ENCODE data around the gene NFS1.

NFS1 gene

DNA sequence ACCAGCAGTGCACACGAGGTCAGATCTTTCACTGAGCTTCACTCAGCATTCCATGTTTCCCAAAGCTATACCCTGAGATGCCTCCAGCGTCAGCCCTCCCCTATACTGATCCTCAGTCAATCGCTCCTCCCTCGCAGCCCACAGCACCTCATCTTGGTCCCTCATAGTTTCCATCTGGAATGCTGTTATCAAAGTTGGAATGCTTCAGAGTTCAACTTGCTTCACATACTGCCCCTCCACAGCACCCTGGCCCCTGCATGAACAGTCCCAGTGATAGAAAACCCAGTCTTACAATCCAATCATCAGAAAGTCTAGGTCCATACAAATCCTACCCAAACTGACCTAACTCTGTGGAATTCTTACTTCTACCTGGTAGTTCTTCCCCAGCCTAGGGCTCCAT, 63.5 kb downstream of the NFS1 start:
- DNase-seq, result no peak

DNA sequence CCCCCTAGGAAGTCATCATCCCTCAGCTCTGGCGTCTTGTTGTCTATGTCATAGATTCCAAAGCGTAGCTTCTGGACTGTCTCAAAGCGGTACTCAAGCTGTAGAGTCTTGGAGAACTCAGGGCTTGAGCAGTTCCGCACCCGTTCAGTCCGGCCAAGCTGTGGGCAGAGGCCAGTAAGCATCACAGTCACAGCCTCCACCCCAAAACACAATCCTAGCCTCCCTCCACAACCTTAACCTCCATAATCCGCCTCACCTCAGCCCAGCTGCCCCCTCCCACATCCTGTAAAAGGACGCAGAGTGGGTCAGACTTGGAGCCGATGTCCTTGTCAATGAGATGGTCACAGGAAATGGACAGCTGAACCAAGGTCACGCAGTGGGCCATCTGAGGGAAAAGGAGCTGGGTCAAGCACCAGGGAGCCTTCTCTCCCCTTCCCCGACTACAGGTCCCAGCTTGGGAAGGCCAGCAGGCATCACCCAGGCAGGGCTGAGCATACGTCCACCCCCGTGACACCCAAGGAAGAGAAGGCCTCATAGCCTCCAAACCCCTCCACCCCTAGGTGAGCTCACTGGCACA, 66.5 kb downstream of the NFS1 start:
- DNase-seq, result no peak

GRCh38 chr20:35630636-35631035, 68.5 kb downstream of the NFS1 start:
- no peak for DNase-seq

DNA sequence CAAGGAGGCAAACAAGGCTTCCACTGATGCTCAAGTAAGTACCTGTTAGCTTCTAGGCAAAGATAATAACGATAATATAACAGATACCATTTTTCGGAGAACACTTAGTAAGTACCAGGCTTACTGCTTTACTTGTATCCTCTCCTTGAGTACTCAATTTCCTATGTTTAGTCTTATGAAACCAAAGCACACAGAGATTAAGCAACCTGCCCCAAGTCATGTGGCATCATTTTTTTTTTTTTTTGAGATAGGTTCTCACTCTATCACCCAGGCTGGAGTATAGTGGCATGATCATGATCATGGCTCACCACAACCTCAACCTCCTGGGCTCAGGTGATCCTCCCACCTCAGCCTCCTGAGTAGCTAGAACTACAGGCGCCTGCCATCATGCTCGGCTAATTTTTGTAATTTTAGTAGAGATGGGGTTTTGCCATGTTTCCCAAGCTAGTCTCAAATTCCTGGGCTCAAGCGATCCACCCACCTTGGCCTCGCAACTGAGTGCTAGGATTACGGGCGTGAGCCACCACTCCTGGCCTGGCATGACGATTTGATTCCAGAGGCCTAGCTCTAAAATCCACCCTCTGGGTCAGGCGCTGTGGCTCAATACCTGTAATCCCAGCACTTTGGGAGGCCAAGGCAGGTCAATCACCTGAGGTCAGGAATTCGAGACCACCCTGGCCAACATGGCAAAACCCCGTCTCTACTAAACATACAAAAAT, 69.6 kb downstream of the NFS1 start:
- DNase-seq, result no peak

GRCh38 chr20:35627121-35627520, 72.0 kb downstream of the NFS1 start:
- DNase-seq, result no peak

DNA sequence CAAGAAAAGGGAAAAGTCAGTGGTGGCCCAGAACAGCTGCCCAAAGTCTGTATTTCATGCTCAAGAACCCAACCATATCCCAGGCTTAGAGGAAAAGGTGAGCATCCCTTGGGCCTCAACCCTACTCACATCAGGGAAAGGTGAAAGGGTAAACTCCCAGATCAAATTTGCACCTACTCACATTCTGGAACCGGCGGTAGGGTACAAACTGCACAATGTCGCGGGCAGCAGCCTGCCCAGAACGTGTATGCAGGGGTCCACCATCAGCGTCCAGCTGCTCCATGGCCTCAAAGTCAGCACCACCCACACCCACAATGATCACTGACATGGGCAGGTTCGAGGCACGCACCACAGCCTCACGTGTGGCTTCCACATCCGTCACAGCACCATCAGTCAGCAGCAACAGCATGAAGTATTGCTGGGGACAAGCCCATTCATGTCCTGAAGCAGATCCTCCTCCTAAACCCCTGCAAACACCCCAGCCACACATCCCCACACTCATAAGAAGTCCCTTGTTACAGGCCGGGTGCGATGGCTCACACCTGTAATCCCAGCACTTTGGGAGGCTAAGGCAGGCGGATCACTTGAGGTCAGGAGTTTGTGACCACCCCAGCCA, 72.7 kb downstream of the NFS1 start:
- peak; percentile 6 for DNase-seq

GRCh38 chr20:35625584-35626385, 73.4 kb downstream of the NFS1 start:
- DNase-seq, result no peak

- no peak for DNase-seq
These were observed 77.6 kb downstream of the NFS1 start for GRCh38 chr20:35621560-35621946.

- DNase-seq, result no peak
These were observed 78.2 kb downstream of the NFS1 start for GRCh38 chr20:35620818-35621559.

GRCh38 chr20:35619196-35620095, 79.7 kb downstream of the NFS1 start:
- DNase-seq, result peak; percentile 71

DNA sequence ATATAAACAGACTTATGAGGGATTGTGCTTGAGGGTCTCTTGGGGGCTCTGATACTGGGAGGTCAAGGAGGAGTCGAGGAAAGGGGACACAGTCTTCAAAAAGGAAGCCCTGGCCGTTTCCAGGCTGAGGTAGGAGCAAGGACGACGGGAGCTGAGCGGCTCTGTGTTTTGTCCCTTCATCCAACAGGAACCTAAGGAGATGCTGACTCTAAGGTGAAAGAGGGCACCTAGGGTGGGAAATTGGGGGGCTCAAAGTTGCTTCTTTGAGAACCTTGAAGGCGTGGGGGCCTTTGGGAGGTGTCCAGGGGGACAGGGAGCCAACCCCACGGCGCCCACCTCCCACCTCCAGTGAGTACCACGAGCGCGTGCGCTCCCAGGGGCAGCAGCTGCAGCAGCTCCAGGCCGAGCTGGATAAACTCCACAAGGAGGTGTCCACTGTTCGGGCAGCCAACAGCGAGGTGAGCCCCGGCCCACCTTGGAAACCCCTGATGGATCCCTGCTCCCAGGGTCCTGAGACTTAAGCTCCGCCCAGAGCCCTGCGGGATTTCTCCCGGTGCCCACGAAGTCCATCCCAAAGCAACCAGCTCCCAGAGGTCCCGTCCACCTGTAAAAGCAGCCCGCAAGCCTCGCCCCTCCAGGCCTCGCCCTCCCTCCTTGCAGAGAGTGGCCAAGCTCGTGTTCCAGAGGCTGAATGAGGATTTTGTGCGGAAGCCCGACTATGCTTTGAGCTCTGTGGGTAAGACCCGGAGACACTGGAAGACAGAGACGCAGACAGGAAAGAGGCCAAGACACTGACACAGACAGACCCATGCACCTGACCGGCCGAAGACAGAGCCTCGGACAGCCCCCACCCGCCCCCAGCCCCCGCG, 80.7 kb downstream of the NFS1 start:
- no peak for DNase-seq
